Measurements from ENCODE around the gene TP53INP2. TPM values are rescaled to one million over a fixed set of nuclear protein-coding genes. Genes with fewer than 3 reads are reported as not detected.

Gene TP53INP2
- total RNA-seq, 4 donors from 2014 or later: 11.8 to 40.8 (median 36.2) TPM

DNA sequence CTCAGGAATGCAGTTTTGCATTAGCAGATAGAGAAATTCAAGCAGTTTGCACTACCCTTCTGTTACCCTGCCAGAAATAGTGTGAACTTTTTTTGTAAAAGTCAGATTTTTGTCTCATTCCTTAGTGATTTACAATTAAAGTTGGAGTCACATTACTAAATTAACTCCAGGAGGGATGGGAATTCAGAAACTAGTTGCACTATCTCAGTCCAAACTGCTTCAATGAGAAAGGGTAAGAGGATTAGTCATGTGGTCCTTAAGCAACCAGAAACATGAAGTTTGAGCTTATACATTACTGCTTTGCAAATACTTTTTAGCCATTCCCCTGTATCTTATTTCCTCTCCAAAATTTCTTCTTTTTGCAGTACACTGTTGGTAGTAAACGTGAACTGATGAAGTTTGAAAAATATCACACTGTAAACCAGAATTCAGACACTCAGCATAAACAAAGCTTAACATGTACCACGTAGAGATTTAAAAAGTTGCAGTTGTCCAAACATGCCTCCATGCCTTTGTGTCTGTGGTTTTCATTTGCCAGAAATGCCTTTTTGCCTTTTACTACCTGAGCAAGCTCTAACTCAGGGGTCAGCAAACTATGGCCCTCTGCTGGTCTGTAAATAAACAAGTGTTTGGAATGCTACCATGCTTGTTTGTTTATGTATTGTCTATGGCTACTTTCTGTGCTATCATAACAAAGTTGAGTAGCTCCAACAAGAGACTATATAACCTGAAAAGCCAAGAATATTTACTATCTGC lies 49.7 kb downstream of the TP53INP2 start:
- Histone ChIP-seq H3K36me3 (peaks cover 19 to 98% (median 36%) of the 10 kb centered on the region in 3 donors), H3K4me1 (peaks cover 0 to 5% (median 0%) of the 10 kb centered on the region in 3 donors), H3K4me3 (no peak overlapping the region), H3K9me3 (no peaks in the 10 kb centered on the region), H3K27ac (no peak overlapping the region), H3K27me3 (no peaks in the 10 kb centered on the region)
- TF ChIP-seq, protein P1, sequence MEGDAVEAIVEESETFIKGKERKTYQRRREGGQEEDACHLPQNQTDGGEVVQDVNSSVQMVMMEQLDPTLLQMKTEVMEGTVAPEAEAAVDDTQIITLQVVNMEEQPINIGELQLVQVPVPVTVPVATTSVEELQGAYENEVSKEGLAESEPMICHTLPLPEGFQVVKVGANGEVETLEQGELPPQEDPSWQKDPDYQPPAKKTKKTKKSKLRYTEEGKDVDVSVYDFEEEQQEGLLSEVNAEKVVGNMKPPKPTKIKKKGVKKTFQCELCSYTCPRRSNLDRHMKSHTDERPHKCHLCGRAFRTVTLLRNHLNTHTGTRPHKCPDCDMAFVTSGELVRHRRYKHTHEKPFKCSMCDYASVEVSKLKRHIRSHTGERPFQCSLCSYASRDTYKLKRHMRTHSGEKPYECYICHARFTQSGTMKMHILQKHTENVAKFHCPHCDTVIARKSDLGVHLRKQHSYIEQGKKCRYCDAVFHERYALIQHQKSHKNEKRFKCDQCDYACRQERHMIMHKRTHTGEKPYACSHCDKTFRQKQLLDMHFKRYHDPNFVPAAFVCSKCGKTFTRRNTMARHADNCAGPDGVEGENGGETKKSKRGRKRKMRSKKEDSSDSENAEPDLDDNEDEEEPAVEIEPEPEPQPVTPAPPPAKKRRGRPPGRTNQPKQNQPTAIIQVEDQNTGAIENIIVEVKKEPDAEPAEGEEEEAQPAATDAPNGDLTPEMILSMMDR (IDR thresholded peaks at IDR 0.05): no peak
- TF ChIP-seq POLR2A (IDR thresholded peaks at IDR 0.05): no peak
- intact Hi-C loops (cut with DNase I): no loop called here
- whole genome bisulfite sequencing, 2 donors: 41 to 47% methylated on average over 2 of the region's 2 CpGs
- DNase-seq: no peak

DNA sequence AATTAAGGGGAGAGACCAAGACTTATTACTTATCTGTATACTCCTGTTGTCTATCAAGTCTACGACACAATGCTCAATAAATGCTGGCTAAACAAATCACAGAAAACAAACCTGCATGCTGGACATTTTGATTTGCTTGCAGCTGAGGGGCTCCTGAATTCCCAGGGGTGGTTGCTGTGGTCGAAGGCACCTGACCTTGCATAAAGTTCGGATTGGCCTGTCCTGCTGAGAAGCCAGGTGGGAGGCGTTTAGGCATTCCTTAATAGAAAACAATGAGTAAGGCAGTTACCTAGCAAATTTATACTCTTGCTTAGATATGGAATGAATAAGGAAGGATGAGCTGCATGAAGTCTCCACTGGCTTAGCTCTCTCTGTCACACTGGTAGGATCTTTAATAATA lies 50.5 kb downstream of the TP53INP2 start:
- no peaks in the 10 kb centered on the region for H3K27me3 ChIP-seq
- peaks cover 17 to 98% (median 31%) of the 10 kb centered on the region in 3 donors for H3K36me3 ChIP-seq
- peaks cover 0 to 5% (median 0%) of the 10 kb centered on the region in 3 donors for H3K4me1 ChIP-seq
- no peaks in the 10 kb centered on the region for H3K9me3 ChIP-seq
- H3K4me3 ChIP-seq: no peak overlapping the region
- no peak for DNase-seq
- 54 to 72% methylated on average over 4 of the region's 4 CpGs for WGBS, 2 donors
- TF ChIP-seq POLR2A (IDR thresholded peaks at IDR 0.05): no peak
- TF ChIP-seq, protein P1 (IDR thresholded peaks at IDR 0.05): no peak
- intact Hi-C loops (cut with DNase I): no loop called here
- H3K27ac ChIP-seq: no peak overlapping the region

DNA sequence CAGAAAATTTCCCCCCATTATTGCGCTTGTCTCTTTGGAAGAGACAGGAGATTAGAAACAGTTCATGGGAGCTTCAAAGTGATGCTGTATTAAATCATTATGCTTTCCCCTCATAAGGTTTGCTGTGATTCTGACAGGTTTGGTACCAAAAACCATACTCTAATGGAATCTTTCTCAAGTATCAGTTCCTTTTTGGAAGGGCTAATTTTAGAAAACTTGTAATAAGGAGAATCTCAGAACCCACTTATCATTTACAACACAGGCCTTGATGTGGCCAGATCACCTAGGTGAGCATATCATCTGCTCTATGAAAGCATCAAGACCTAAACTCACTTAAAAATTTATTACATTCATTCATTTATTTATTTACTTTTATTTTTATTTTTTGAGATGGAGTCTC lies 51.2 kb downstream of the TP53INP2 start:
- Histone ChIP-seq H3K36me3 (peaks cover 9 to 98% (median 24%) of the 10 kb centered on the region in 3 donors), H3K27me3 (no peaks in the 10 kb centered on the region)

GRCh38 chr20:34762031-34762555 lies 57.9 kb downstream of the TP53INP2 start:
- no peak for DNase-seq
- no peaks in the 10 kb centered on the region for H3K4me1 ChIP-seq
- no peaks in the 10 kb centered on the region for H3K27me3 ChIP-seq
- H3K4me3 ChIP-seq: no peak overlapping the region
- no peak overlapping the region for H3K27ac ChIP-seq
- intact Hi-C loops (cut with DNase I): no loop called here
- TF ChIP-seq POLR2A (IDR thresholded peaks at IDR 0.05): no peak
- TF ChIP-seq, protein P1 (IDR thresholded peaks at IDR 0.05): no peak
- H3K36me3 ChIP-seq: peaks cover 6 to 98% (median 20%) of the 10 kb centered on the region in 3 donors
- no peaks in the 10 kb centered on the region for H3K9me3 ChIP-seq
- 0% methylated on average over 1 of the region's 1 CpG for WGBS, 2 donors

More for the DNA sequence above, 51.2 kb downstream of the TP53INP2 start:
- Histone ChIP-seq H3K27ac (no peak overlapping the region), H3K9me3 (no peaks in the 10 kb centered on the region), H3K4me3 (no peak overlapping the region), H3K4me1 (peaks cover 0 to 5% (median 0%) of the 10 kb centered on the region in 3 donors)
- 83 to 100% methylated on average over 1 of the region's 1 CpG for WGBS, 2 donors
- no peak for TF ChIP-seq POLR2A (IDR thresholded peaks at IDR 0.05)
- TF ChIP-seq, protein P1 (IDR thresholded peaks at IDR 0.05): no peak
- intact Hi-C loops (cut with DNase I): no loop called here
- no peak for DNase-seq

Small RNA genes lying within 50 kb of the gene (small RNA-seq; reads per million reads assigned to genes)
- gene AL118520.1: 0 to 0.14 (median 0) reads per million in 4 donors

Other genes starting within 250 kb of the TP53INP2 start
- 100 to 1,000 TPM in 2 of 4 donors, 10 to 100 TPM in 2; 77.9 to 108 (median 97.2) TPM for gene DYNLRB1, start 187.9 kb upstream of the TP53INP2 start, total RNA-seq
- 10 to 100 TPM in 3 of 4 donors, 1 to 10 TPM in 1; 7.5 to 24.6 (median 19.4) TPM for gene MAP1LC3A, start 145.6 kb upstream of the TP53INP2 start, total RNA-seq
- gene PIGU, start 27.3 kb upstream of the TP53INP2 start, total RNA-seq: 10 to 100 TPM; 14.8 to 27.1 (median 17.6) TPM
- 10 to 100 TPM; 11.6 to 21.8 (median 18.1) TPM for gene NCOA6, start 121.3 kb downstream of the TP53INP2 start, total RNA-seq
- 1 to 10 TPM; 1.8 to 8.2 (median 5.1) TPM for gene GGT7, start 168.5 kb downstream of the TP53INP2 start, total RNA-seq
- 10 to 100 TPM; 29.5 to 69.1 (median 43.6) TPM for gene ACSS2, start 172.3 kb downstream of the TP53INP2 start, total RNA-seq